GM23248 (cell line): ENCODE measurements around the gene BCL7C. TPM values are rescaled to one million over a fixed set of nuclear protein-coding genes. Genes with fewer than 3 reads are reported as not detected.

Experiments
- DNase-seq: peaks from one replicate; pipeline ENCODE4 v3.0.0-alpha.2; 2015
- H2AFZ ChIP-seq: fragments of 200-600 bp; sonication (generic); 2 replicates; pipeline ENCODE4 v1.6.1; 2016; ENCODE audit warnings: antibody characterized with exemption
- H3F3A ChIP-seq: fragments of 200-600 bp; sonication (generic); 2 replicates; pipeline ENCODE4 v1.6.1; 2016; ENCODE audit warnings: mild to moderate bottlenecking, antibody characterized with exemption, mixed run types; ENCODE audit not compliant: insufficient read depth
- H3K27ac ChIP-seq: fragments of 200-600 bp; sonication (generic); 2 replicates; pipeline ENCODE4 v1.5.1; 2016; ENCODE audit warnings: mild to moderate bottlenecking
- H3K27me3 ChIP-seq: fragments of 200-600 bp; sonication (generic); replicated peaks from 2 replicates; pipeline ENCODE4 v1.6.1; 2016; ENCODE audit warnings: mild to moderate bottlenecking; ENCODE audit not compliant: insufficient read depth
- H3K36me3 ChIP-seq: fragments of 200-600 bp; sonication (generic); 2 replicates; pipeline ENCODE4 v1.6.1; 2016; ENCODE audit warnings: low read depth, mild to moderate bottlenecking
- H3K4me1 ChIP-seq: fragments of 200-600 bp; sonication (generic); 2 replicates; pipeline ENCODE4 v1.6.1; 2016; ENCODE audit warnings: mild to moderate bottlenecking; ENCODE audit not compliant: insufficient read depth
- H3K4me2 ChIP-seq: fragments of 200-600 bp; sonication (generic); one replicate; pipeline ENCODE4 v1.6.1; 2016; ENCODE audit warnings: mild to moderate bottlenecking; ENCODE audit not compliant: unreplicated experiment
- H3K4me3 ChIP-seq: fragments of 200-600 bp; sonication (generic); 2 replicates; pipeline ENCODE4 v1.5.1; 2016; ENCODE audit warnings: mild to moderate bottlenecking
- H3K79me2 ChIP-seq: fragments of 200-600 bp; sonication (generic); 2 replicates; pipeline ENCODE4 v1.6.1; 2016; ENCODE audit warnings: mild to moderate bottlenecking; ENCODE audit not compliant: insufficient read depth
- H3K9ac ChIP-seq: fragments of 200-600 bp; sonication (generic); 2 replicates; pipeline ENCODE4 v1.6.1; 2016; ENCODE audit warnings: mild to moderate bottlenecking
- H3K9me2 ChIP-seq: fragments of 200-600 bp; sonication (generic); 2 replicates; pipeline ENCODE4 v1.6.1; 2016; ENCODE audit warnings: mixed run types, mild to moderate bottlenecking, moderate library complexity; ENCODE audit not compliant: insufficient read depth
- H3K9me3 ChIP-seq: fragments of 200-600 bp; sonication (generic); one replicate; pipeline ENCODE4 v1.6.1; 2017; ENCODE audit warnings: low read depth
- H4K20me1 ChIP-seq: fragments of 200-600 bp; sonication (generic); 2 replicates; pipeline ENCODE4 v1.6.0; 2016; ENCODE audit not compliant: insufficient read depth
- EZH2 ChIP-seq: fragments of 200-600 bp; sonication (generic); IDR thresholded peaks from 2 replicates; pipeline ENCODE4 v1.6.1; 2018; ENCODE audit warnings: antibody characterized with exemption, mild to moderate bottlenecking; ENCODE audit not compliant: insufficient read depth, poor library complexity, severe bottlenecking
- EZH2phosphoT487 ChIP-seq: fragments of 200-600 bp; sonication (generic); IDR thresholded peaks from 2 replicates; pipeline ENCODE4 v1.6.1; 2018; ENCODE audit warnings: antibody characterized with exemption, moderate library complexity, mild to moderate bottlenecking, low read depth; ENCODE audit not compliant: insufficient read depth
- WGBS, 2 experiments: methylation state at CpG; one replicate each; pipeline ENCODE4 v1.1.6; 2015 to 2017; ENCODE audit warnings: low lambda C conversion rate in 2 of 2, low coverage in 1 of 2; ENCODE audit errors: missing lambda C conversion rate in 2 of 2; 5-methylcytosine and 5-hydroxymethylcytosine counted together
- in situ Hi-C: fragments of 300-500 bp; cut with MboI; formaldehyde crosslinking; loops from 2 replicates; pipeline ENCODE4 v1.15.0; 2020
- polyA plus RNA-seq: library from polyadenylated mRNA; unstranded; fragments of >200 nt; fragmentation: Nextera tagmentation; extraction: Ambion mirVana; gene quantifications from 2 replicates; pipeline ENCODE4 v1.2.1, GENCODE V29; 2016
- total RNA-seq: library from RNA; depleted of rRNA; stranded (reverse); fragments of >200 nt; shearing (Covaris generic); gene quantifications from 2 replicates; pipeline ENCODE4 v1.2.3, GENCODE V29; 2014

BCL7C gene
- total and polyA plus RNA-seq, 2 experiments from 2014 or later: 62.5 to 77.1 TPM

DNA sequence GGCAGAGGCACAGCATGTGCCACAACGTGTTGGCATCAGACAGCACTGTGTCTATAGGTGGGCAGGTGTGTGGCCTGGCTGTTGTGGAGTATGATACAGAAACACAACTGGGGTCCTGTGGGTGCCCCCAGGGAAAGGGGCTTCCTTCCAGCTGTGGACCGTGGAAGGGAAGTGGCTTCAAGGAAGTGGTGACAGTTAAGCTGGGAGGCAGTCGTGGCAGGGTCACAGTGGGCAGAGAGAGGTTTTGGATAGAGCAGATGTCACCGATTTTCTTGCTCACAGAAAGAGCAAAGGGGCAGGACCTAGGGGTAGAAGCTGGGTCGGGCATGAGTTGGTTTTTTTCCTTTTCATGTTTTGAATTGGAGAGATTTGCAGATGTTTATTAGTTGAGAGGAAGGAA, 43.8 kb upstream of the BCL7C start:
- H3K4me2 ChIP-seq: no peak overlapping the region
- peak overlapping the region; percentile 38; the same call in 1 of the 2 replicates for H3K9ac ChIP-seq
- H3F3A ChIP-seq: peaks cover 14% of the 10 kb centered on the region; the same call in 1 of the 2 replicates
- H3K27ac ChIP-seq: peak overlapping the region; percentile 62
- H3K4me3 ChIP-seq: no peak overlapping the region
- TF ChIP-seq EZH2 (no peak), EZH2phosphoT487 (no peak)
- peaks cover 8% of the 10 kb centered on the region for H3K4me1 ChIP-seq
- H2AFZ ChIP-seq: no peak overlapping the region
- WGBS, 2 experiments: 59 to 64% methylated on average over 5 of the region's 5 CpGs
- H4K20me1 ChIP-seq: no peaks in the 10 kb centered on the region
- no peaks in the 10 kb centered on the region for H3K27me3 ChIP-seq
- no peak for DNase-seq
- H3K9me3 ChIP-seq: no peaks in the 10 kb centered on the region
- peaks cover 11% of the 10 kb centered on the region for H3K79me2 ChIP-seq
- no peaks in the 10 kb centered on the region for H3K9me2 ChIP-seq
- in situ Hi-C loops: no loop called here
- 0 out of 2 replicates have a peak, but pooled peaks cover under 1% of the 10 kb centered on the region for H3K36me3 ChIP-seq

DNA sequence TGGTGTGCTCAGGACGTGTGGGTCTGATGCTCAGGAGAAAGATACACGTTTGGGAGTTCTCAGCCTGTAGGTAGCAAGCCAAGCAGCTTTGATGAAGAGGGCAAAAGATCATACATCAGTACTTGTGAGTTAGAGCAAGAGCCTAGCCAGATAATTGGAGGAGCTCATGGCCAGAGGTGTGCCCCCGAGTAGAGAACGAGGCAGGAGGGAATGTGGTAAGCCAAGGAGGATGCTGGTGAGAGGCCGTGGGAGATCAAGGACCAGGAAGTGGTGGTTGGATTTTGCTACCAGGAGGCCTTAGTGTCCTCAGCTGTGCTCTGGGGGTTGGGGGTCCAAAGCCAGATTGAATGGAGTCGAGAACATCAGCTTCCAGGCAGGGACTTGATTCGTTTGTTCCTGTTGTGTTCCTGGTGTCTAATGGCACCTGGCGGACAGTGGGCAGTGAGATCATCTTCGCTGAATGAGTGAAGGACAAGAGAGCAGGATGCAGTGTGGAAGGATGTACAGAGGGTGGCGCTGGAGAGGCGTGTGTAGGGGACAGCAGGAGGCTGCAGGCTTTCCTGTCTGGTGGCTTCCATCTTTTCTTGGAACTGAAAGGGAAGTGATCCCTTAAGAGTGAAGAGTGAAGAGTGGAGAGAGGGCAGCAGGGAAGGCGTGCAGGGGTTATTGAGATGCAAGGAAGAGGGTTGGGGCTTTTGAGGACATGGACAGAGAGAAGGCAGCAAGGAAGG, 41.1 kb upstream of the BCL7C start:
- H3K9me3 ChIP-seq: no peaks in the 10 kb centered on the region
- no peaks in the 10 kb centered on the region; the same call in 1 of the 2 replicates for H3K79me2 ChIP-seq
- H3K4me3 ChIP-seq: no peak overlapping the region
- H3K4me1 ChIP-seq: peaks cover 2% of the 10 kb centered on the region; the same call in 1 of the 2 replicates
- no peak overlapping the region for H3K9ac ChIP-seq
- H3K36me3 ChIP-seq: no peaks in the 10 kb centered on the region
- H3K27me3 ChIP-seq: no peaks in the 10 kb centered on the region
- 60 to 67% methylated on average over 12 of the region's 12 CpGs for WGBS, 2 experiments
- H2AFZ ChIP-seq: no peak overlapping the region
- H4K20me1 ChIP-seq: no peaks in the 10 kb centered on the region
- peaks cover 14% of the 10 kb centered on the region; the same call in 1 of the 2 replicates for H3F3A ChIP-seq
- no peak overlapping the region for H3K27ac ChIP-seq
- DNase-seq: peak; percentile 70
- in situ Hi-C loops: no loop called here
- TF ChIP-seq EZH2phosphoT487 (no peak), EZH2 (no peak)
- no peak overlapping the region for H3K4me2 ChIP-seq
- no peaks in the 10 kb centered on the region for H3K9me2 ChIP-seq

DNA sequence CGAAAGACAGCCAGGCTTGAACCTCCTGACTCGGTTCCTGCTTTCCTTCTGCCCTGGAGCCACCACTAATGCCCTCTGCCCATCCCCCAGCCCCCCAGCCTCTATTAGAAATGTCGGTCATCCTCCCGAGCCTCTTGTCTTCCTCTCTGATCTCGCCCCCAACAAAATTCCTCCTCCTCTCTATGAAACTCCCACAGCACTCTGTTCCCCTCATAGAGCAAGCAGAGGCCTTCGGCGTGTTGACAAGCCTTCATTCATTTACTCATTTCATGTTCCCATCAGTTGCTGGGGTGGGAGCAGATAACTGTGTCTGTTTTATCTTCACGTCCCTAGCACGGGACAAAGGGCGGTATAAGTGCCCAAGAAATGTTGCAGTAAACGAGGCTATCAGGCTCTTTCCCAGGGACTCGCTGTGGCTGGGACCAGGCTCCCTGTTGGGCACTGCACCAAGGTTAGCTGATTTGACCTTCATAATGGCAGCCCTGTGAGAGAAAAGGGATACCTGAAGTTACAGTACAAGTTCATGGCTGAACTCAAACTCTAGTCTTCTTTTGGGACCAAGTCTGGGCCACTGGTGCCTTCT, 37.3 kb upstream of the BCL7C start:
- in situ Hi-C loops: no loop called here
- Histone ChIP-seq H3K27ac (no peak overlapping the region), H3K4me2 (no peak overlapping the region), H3K9me2 (no peaks in the 10 kb centered on the region), H3K9me3 (no peaks in the 10 kb centered on the region), H3K4me1 (no peaks in the 10 kb centered on the region), H3K4me3 (no peak overlapping the region), H3K79me2 (no peaks in the 10 kb centered on the region), H3K9ac (no peak overlapping the region), H3K27me3 (no peaks in the 10 kb centered on the region), H3F3A (no peaks in the 10 kb centered on the region), H4K20me1 (no peaks in the 10 kb centered on the region), H2AFZ (no peak overlapping the region), H3K36me3 (no peaks in the 10 kb centered on the region)
- no peak for DNase-seq
- 78 to 85% methylated on average over 12 of the region's 12 CpGs for WGBS, 2 experiments
- TF ChIP-seq EZH2: no peak
- TF ChIP-seq EZH2phosphoT487: no peak

DNA sequence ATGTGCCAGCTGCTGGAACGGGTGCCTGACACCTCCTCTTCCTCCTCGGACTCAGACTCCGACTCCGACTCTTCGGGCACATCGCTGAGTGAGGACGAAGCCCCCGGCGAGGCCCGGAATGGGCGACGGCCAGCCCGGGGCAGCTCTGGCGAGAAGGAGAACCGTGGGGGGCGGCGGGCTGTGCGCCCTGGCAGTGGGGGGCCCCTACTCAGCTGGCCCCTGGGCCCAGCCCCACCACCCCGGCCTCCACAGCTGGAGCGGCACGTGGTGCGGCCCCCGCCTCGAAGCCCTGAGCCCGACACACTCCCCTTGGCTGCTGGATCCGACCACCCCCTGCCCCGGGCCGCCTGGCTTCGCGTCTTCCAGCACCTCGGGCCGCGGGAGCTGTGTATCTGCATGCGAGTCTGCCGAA, 36.3 kb upstream of the BCL7C start:
- WGBS, 2 experiments: 87 to 93% methylated on average over 11 to 35 of the region's 35 CpGs
- Histone ChIP-seq H3K9ac (no peak overlapping the region), H3K36me3 (no peaks in the 10 kb centered on the region), H3K4me2 (no peak overlapping the region), H3K4me1 (no peaks in the 10 kb centered on the region), H3K4me3 (no peak overlapping the region), H3K9me2 (no peaks in the 10 kb centered on the region), H3K27me3 (no peaks in the 10 kb centered on the region), H3K79me2 (no peaks in the 10 kb centered on the region), H2AFZ (no peak overlapping the region), H3F3A (no peaks in the 10 kb centered on the region), H3K9me3 (no peaks in the 10 kb centered on the region), H4K20me1 (no peaks in the 10 kb centered on the region), H3K27ac (no peak overlapping the region)
- TF ChIP-seq EZH2phosphoT487 (no peak), EZH2 (no peak)
- no peak for DNase-seq
- in situ Hi-C loops: no loop called here
